ENCODE data around the gene LPA.

DNA sequence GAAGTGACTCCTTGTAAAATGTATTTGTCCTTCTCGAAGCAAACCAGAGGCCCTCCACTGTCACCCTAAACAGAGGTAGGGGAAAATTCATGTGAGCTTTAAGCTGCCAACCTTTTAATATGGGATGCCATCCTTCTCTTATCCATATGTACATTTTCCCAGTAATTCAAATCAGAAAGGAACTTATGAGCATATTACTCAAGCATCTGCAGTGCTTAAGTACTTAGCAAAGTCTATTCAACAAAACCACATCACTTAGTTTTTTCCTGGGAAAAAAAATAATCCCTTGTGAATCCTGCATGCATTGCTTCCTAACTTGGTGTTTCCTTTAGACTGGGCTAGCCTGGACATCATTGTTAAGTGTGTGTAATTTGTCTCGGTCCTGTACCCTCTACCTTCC is 132.2 kb downstream of the LPA start:
- TF ChIP-seq, protein P1, sequence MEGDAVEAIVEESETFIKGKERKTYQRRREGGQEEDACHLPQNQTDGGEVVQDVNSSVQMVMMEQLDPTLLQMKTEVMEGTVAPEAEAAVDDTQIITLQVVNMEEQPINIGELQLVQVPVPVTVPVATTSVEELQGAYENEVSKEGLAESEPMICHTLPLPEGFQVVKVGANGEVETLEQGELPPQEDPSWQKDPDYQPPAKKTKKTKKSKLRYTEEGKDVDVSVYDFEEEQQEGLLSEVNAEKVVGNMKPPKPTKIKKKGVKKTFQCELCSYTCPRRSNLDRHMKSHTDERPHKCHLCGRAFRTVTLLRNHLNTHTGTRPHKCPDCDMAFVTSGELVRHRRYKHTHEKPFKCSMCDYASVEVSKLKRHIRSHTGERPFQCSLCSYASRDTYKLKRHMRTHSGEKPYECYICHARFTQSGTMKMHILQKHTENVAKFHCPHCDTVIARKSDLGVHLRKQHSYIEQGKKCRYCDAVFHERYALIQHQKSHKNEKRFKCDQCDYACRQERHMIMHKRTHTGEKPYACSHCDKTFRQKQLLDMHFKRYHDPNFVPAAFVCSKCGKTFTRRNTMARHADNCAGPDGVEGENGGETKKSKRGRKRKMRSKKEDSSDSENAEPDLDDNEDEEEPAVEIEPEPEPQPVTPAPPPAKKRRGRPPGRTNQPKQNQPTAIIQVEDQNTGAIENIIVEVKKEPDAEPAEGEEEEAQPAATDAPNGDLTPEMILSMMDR (IDR thresholded peaks at IDR 0.05 in 8 of 11, conservative IDR thresholded peaks at IDR 0.05 in 3 of 11), result no peak
- TF ChIP-seq POLR2A (IDR thresholded peaks at IDR 0.05), result no peak
- TF ChIP-seq POLR2AphosphoS5 (IDR thresholded peaks at IDR 0.05), result no peak
